GM18499 (cell line): ENCODE results near the gene CCDC90B.
"Not testable (repeated sequence)": the region's sequence is repeated elsewhere in the genome, so short reads cannot be mapped to it uniquely, and the experiment has no call there.

ENCODE experiments used
- ATAC-seq: cut with Tn5 transposase; IDR thresholded peaks from one replicate; pipeline ENCODE4 v1.9.1; 2021; ENCODE audit warnings: moderate number of reproducible peaks; ENCODE audit not compliant: insufficient read depth, unreplicated experiment

CCDC90B gene

GRCh38 chr11:83285771-83286528 is at the start of gene CCDC90B:
Gene CCDC90B, minus strand, starts transcription at chr11:83286367. Its CDS starts 395 bp downstream, at chr11:83285972.
- ATAC-seq: peak; percentile 83

- no peak for ATAC-seq
These were observed 49.4 kb upstream of the CCDC90B start for GRCh38 chr11:83335446-83336070.

- no peak for ATAC-seq
These were observed 44.1 kb upstream of the CCDC90B start for GRCh38 chr11:83330303-83330702.

GRCh38 chr11:83326326-83326725 is 40.2 kb upstream of the CCDC90B start:
- ATAC-seq: no peak

GRCh38 chr11:83319346-83319745 is 33.2 kb upstream of the CCDC90B start:
- no peak for ATAC-seq

- ATAC-seq: no peak
These were observed 32.8 kb upstream of the CCDC90B start for GRCh38 chr11:83318931-83319330.

GRCh38 chr11:83317757-83318690 is 31.9 kb upstream of the CCDC90B start:
- ATAC-seq: no peak

- ATAC-seq: not testable (repeated sequence)
These were observed 30.7 kb upstream of the CCDC90B start for GRCh38 chr11:83316897-83317268.

- not testable (repeated sequence) for ATAC-seq
These were observed 30.2 kb upstream of the CCDC90B start for GRCh38 chr11:83316143-83316896.

- ATAC-seq: no peak
These were observed 26.3 kb upstream of the CCDC90B start for GRCh38 chr11:83312430-83312829.

- ATAC-seq: no peak
These were observed 25.5 kb upstream of the CCDC90B start for GRCh38 chr11:83311701-83312100.

- no peak for ATAC-seq
These were observed 24.6 kb upstream of the CCDC90B start for GRCh38 chr11:83310718-83311117.

GRCh38 chr11:83308536-83308935 is 22.4 kb upstream of the CCDC90B start:
- not testable (repeated sequence) for ATAC-seq

- no peak for ATAC-seq
These were observed 20.3 kb upstream of the CCDC90B start for GRCh38 chr11:83306200-83307080.

- ATAC-seq: no peak
These were observed 17.1 kb upstream of the CCDC90B start for GRCh38 chr11:83303316-83303715.

- ATAC-seq: no peak
These were observed 16.0 kb upstream of the CCDC90B start for GRCh38 chr11:83302151-83302550.

GRCh38 chr11:83299681-83300080 is 13.5 kb upstream of the CCDC90B start:
- no peak for ATAC-seq

GRCh38 chr11:83294208-83294607 is 8.0 kb upstream of the CCDC90B start:
- ATAC-seq: no peak

GRCh38 chr11:83293457-83293774 is 7.2 kb upstream of the CCDC90B start:
- no peak for ATAC-seq
